HuH-7.5 (cell line): Measurements from ENCODE around the gene HJURP.
"Not testable (repeated sequence)": the region's sequence is repeated elsewhere in the genome, so short reads cannot be mapped to it uniquely, and the experiment has no call there.

ENCODE experiments used
- DNase-seq: peaks from one replicate; pipeline ENCODE4 v3.0.0; 2011; ENCODE audit warnings: low spot score

HJURP gene, protein sequence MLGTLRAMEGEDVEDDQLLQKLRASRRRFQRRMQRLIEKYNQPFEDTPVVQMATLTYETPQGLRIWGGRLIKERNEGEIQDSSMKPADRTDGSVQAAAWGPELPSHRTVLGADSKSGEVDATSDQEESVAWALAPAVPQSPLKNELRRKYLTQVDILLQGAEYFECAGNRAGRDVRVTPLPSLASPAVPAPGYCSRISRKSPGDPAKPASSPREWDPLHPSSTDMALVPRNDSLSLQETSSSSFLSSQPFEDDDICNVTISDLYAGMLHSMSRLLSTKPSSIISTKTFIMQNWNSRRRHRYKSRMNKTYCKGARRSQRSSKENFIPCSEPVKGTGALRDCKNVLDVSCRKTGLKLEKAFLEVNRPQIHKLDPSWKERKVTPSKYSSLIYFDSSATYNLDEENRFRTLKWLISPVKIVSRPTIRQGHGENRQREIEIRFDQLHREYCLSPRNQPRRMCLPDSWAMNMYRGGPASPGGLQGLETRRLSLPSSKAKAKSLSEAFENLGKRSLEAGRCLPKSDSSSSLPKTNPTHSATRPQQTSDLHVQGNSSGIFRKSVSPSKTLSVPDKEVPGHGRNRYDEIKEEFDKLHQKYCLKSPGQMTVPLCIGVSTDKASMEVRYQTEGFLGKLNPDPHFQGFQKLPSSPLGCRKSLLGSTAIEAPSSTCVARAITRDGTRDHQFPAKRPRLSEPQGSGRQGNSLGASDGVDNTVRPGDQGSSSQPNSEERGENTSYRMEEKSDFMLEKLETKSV

DNA sequence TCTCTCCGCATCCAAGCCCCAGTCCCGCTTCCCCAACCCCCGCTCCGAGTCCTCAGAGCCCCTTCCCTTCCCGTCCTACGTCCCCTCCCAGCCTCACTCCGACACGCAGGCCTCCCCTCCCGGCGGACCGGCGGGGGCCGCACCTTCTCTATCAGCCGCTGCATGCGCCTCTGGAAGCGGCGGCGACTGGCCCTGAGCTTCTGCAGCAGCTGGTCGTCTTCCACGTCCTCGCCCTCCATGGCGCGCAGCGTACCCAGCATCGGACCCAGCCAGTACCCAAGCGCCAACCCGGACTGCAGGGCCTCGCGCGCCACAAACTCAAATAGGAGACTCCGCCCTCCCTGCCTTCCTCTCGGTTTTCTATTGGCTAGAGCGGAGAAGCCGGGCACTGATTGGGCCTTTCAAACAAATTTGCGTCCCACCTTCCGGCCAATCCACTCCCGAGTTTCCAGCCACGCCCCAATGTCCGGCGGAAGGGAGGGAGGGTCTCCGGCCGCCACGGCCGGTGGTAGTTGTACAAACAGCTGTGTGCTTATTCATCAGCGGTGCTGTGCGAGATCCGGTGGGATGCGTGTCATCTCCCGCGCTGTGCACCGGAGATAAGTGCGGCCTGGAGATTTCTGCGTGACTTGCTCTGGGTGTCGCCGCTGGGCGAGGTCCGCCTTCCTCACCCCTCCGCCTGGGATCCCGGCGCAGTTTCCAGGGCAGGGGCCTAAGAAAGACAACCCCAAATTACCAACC lies at the start of gene HJURP:
TSS of gene HJURP (minus strand) at position 295 of the 741 bp plus-strand sequence. CDS start at position 260, 35 bp downstream.
- peak; percentile 97 for DNase-seq

DNA sequence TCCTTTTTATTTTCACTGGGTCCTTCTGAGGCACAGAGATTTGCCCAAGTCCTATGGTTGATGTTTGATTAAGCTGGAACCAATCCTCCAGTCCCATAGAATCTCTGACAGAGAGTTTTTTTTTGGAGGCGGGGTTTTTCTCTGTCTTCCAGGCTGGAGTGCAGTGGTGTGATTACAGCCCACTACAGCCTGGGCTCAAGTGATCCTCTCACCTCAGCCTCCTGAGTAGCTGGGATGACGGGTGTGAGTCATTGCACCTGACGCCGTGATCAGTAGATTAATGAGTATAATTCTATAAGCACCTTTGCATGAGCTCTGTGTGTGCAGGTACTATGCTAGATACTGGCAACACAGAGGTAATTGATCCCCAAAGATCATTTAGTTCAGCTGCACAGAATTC lies 47.5 kb upstream of the HJURP start:
- DNase-seq = no peak

DNA sequence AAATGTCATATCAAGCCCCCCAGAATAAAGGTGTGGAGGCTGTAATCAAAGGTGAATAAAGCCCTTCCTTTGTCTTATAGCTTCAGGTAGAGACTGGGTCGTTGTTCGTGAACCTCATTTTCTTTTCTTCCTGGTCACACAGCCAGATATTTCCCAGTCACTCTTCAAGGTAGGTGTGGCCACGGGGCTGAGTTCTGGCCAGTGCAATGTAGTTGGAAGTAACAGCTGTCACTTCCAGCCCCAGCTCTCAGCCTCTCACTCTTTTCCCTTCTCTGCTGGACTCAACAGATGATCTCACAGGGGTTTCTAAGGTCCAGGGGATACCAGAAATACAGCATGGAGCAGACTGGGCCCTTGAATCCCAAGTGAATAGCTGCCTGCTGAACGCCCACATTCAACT lies 47.0 kb upstream of the HJURP start:
- DNase-seq = no peak

DNA sequence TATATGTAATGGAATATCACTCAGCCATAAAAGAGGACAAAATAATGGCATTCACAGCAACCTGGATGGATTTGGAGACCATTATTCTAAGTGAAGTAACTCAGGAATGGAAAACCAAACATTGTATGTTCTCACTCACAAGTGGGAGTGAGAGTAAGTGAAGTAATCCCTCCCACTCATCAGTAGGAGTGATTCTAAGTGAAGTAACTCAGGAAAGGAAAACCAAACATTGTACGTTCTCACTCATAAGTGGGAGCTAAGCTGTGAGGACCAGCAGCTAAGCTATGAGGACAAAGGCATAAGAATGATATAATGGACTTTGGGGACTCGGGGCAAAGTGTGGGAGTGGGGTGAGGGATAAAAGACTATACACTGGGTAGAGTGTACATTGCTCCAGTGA lies 41.9 kb upstream of the HJURP start:
- not testable (repeated sequence) for DNase-seq

DNA sequence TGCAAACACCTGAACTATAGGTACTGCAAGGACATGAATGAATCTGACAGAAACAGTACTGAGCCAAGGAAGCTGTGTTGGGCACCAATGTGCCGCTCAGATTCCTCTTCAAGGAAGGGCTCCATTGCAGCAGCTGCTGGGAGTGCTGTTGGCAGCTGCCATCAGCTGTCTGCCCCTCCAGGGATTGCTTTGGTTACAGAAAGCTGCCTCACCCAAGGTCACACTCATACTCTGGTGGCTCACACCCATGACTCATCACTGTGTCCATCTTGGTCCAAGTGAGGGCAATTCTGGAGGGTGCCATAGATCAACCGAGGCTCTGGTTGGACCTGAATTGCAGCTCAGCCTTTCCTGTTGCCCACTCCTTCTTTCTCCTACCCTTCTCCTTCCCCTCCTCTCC lies 38.5 kb upstream of the HJURP start:
- DNase-seq = no peak

DNA sequence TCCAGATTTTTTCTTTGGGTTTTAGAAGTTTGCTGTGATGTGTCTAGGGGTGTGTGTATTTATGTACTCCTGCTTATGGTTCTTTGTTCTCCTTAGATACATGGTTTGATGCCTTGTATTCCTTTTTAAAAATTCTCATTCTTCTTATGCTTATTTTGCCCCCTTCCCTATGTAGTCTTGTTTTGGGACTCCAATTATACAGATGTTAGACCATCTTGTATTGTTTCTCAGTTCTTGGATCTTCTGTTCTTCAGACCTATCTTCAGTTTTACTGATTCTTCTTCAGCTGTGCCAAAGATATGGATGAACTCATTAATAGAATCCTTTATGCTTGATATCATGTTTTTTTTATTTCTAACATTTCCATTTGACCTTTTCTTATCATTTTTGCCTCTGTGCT lies 28.0 kb upstream of the HJURP start:
- no peak for DNase-seq

DNA sequence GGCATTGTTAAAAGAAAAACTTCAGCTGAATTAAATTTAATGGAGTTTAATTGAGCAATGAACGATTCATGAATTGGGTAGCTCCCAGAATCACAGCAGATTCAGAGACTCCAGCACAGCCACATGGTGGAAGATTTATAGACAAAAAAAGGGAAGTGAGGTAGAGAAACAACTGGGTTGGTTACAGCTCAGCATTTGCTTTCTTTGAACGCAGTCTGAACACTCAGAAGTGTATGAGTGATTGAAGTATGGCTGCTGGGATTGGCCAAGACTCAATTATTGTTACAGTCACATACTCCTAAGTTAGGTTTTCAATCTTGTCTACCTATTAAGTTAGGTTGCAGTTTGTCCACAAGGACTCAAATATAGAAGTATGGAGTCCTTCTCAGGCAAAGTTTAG lies 17.8 kb upstream of the HJURP start:
- not testable (repeated sequence) for DNase-seq

DNA sequence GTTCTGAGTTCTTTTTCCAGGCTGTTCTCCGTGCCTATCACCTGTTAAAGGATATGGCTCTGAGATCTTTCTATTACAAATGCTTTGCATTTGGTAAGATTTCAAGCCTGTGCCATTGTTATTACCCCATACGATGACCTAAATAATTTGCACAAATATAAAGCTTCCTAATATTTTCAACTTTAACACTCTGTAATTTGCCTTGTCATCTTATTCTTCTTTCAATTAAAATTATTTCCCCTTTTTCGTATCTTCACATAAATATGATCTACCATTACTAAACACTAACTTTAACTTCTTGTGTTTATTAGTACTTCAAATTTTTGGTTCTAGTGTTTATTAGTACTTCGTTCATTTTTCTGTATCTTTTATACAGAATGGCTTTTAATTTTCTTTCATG lies 17.1 kb upstream of the HJURP start:
- no peak for DNase-seq

DNA sequence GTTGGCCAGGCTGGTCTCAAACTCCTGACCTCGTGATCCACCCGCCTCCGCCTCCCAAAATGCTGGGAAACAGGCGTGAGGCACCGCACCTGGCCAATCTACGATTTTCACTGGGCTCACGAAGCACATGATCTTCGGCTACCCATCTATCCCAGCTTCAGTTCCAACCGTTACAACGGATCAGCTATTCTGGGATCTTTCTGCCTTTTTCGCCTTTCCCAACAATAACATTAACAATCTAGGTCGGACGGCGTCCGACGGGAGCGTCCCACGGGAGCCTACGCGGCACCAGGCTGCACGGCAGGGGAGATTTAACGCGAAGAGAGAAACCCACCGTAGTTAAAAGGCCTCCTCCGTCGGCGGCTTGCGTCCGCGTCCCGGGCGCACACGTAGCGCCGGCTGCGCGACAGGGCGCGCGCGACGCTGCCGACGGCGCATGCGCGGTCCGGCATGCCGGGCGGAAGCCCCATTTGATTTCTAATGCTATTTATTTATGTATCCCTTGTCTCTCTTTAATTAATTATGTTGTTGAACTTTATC lies 13.7 kb upstream of the HJURP start, which contains the start of gene MSL3B:
TSS of gene MSL3B (minus strand) at position 394 of the 540 bp plus-strand sequence.
- DNase-seq = no peak

DNA sequence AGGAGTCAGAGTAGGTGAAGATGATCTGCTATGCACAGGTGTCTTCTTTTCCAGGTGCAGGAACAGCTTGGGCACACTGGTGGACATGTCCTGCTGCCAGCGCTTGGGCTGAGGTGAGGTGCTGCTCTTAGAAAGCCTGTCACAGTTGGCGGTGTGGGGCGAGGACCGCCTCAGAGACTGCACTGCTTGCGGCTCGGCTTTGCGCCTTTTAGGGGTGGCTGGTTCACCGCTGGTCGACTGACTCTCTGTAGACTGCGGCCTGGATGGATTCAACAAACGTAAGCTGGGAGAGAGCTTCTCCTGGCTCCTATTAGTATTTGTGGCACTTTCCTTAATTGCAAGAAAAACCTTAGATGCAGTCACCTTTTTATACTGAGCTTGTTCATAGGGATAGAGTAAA lies 12.1 kb upstream of the HJURP start:
- no peak for DNase-seq

DNA sequence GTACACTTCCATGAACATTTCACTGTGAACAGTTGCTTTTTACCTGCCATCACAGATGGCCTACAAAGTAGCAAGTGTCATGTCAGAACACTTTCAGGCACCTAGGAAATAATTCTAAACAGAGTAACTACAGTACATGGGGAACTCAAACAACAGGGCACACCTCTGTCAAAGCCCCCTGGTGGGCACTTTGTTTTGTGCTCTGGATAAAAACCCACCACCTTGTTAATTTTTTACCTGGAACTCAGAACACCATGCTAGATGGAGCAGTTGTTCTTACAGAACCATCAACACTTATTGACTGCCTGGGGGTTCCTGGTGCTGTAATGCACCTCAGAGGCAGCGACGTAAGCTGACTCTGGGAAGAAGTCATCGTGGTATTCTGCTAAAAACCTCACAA lies 11.5 kb upstream of the HJURP start:
- DNase-seq = peak; percentile 33

DNA sequence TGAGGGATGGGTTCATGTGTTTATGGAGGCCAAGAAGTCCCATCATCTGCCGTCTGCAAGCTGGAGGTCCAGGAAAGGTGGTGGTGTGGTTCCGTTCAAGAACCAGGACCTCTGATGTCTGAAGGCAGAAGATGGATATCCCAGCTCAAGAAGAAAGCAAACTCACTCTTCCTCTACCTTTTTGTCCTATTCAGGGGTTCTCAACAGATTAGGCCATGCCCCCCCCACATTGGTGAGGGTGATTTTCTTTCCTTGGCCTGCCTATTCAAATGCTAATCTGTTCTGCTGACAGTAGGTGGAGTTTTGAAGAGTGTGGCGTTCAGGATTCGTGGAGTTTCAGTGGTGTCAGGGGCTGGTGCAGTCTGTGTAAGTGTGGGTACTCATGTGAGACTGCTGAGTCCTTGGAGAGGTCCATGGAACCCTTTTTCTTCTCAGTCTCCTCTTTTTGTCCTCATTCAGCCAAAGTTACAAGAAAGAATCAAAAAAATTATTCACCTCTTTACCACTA lies 8.0 kb upstream of the HJURP start:
- no peak for DNase-seq

DNA sequence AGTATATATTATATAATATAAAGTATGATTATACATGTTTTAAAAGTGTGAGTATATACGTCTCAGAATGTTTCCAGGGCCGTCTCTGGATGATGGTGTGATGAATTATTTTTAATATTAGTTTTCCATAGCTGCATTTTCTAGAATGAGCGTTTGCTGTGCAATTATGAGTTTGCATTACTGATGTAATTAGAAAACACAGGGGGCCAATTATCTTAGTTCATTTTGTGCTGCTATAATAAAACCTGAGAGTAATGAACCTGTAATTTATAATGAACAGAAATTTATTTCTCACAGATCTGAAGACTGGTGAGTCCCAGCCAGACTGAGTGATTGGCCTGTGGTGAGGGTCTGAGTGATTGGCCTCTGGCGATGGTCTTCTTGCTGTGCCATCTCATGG lies 4.0 kb upstream of the HJURP start:
- no peak for DNase-seq

DNA sequence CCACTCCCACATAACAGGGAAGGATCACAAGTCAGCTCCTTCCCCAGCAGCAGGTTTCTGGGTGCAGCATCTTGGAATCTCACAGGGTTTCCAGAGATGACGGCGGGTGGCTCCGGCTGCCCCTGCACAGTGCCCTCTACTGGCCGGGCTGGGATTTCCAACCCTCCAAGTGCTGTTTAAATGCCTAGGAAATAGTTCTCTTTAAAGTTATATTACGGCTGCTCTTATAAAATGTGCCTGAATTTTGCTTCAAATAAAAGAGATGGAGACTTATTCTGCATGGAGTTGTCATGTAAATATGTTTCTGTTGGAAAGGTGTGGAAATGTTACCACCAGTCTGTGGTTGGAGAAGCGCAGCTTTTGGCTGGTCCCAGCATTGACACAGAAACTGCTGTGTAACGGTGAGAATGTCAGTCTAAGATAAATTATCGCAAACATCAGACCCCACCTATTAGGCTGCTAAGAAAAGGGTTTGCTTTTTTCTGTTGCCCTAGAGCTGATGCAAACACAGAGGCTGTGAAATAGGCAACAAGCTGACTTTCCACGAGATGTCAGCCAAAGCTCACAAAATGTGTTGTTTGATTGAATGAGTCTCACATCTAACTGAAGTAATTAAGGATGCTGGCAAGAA lies 3.3 kb upstream of the HJURP start:
- DNase-seq = peak; percentile 44

DNA sequence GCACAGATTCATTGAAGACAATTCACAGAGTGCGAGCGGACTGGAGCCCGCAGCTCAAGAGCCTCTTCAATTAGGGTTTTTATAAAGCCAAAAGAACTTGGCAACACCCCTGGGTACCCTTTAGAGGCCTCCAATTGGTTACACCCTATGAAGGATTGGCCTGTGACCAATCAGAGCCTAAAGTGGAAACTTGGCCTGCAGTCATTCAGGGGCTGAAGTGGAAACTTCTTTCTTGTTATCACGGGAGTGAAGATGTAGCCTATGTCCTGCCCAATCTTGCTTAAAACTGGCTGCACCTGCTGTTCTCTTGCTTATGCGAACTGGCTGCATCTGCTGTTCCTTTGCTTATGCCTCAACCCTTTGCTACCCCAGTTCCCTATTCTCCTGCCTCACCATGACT lies 1.8 kb upstream of the HJURP start:
- DNase-seq = no peak

DNA sequence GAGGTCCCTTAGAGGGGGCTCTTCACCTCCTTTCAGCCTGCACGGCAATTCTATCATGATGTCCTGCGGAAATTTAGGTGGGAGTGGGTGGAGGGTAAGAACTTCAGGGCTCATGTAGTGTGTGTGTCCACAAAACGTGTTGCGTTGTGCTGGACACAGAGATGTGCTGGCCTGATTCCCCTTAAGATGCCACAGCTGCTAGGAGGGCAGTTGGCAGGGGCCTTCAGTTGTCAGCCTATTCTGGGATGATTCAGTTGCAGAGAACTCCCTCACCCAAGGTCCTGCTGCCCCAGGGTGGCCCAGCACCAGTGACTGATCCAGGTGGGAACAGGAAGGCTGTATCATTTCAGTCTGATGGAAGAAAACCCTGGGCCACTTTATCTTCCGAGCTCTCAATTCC lies 1.0 kb upstream of the HJURP start:
- DNase-seq = no peak

DNA sequence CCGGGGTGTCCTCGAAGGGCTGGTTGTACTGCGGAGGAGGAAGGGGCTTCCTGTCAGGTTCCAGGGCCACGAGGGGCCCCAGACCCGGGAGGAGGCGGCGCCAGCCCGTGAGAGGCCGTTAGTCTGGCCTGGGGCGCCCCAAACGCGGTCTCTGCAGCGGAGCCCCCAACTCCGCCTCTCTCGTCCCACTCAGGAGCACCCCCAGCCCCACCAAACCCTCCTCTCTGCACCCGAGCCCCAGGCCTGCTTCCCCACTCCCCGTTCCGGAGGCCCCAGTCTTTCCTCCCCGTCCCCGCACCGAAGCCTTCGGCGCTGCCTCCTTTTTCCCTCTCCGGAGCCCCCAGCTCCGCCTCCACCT lies 473 bp downstream of the HJURP start:
- DNase-seq = no peak

DNA sequence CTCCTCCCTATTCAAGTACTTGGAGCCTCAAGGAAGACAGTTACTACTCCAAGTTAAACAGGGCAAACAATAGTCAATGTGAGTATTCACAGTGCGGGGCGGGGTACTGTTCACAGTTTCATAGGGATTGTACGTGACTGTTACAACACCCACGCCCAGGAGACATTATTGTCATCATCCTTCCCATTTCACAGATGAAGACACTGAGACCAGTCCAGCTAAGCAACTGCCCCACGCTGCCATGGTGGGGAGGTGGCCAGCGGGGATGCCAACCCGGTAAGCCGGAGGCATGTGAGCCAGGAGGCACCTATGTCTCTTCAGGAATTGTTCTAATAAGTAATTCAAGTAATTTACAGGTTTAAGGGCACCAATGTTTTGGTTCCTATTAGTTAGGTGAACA lies 982 bp downstream of the HJURP start:
- no peak for DNase-seq

DNA sequence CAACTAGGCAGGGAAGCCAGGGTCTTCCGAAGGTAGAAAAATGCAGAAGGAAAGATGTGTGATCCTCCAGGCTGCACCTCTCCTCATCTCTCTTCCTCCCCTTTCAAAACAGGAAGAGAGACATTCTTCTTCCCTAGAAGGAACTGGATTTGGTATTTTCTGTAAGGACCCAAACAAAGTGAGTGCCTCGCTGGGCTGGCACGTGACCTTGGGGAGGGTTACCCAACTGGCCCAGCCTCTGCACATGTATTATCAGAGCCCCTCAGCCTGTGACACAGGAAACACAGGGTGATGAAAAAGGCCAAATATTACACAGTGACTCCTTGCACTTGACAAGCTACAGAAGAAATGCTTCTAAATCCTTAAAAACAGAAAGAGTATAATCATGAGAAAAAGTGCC lies 2.3 kb downstream of the HJURP start:
- DNase-seq = no peak

DNA sequence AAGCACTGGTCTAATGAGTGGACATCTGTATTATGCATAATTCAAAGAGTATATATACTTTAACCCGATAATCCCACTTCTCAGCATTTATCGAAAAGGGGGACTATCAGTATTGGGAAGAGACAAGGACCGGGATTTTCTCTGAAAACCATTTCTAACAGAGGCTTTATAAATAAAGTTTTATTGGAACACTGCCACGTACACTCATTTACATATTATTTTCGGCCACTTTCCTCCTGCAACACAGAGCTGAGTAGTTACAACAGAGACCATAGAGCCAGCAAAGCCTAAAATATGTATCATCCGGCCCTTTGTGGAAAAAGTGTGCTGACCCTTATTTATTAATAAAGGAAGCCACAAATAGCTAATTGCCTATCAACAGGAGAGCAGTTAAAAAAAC lies 3.2 kb downstream of the HJURP start:
- no peak for DNase-seq

DNA sequence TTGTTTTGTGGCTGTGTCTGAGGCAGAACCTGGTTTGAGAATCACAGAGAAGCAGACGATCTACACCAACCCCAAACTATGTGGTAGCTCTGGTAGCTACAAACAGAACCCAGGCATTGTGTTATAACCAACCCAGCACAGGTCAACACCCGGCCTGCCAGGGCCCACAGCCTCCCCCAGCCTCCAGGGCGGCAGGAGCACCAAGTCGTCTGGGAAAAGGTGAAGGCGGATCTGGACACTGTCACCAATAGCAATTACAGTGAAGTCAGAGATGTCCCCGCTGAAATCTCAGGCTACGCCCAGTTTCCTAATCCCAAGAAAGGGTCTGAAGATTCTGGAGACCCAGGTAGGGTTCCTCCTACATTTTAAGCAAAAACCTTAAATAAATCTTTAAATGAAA lies 3.6 kb downstream of the HJURP start:
- no peak for DNase-seq
